ENCODE data around the gene COPS2. TPM values are rescaled to one million over a fixed set of nuclear protein-coding genes. Genes with fewer than 3 reads are reported as not detected.

The COPS2 gene
- polyA plus RNA-seq, 1 of the 3 experiments (the other 2 are of a cell fraction): 21.3 TPM

DNA sequence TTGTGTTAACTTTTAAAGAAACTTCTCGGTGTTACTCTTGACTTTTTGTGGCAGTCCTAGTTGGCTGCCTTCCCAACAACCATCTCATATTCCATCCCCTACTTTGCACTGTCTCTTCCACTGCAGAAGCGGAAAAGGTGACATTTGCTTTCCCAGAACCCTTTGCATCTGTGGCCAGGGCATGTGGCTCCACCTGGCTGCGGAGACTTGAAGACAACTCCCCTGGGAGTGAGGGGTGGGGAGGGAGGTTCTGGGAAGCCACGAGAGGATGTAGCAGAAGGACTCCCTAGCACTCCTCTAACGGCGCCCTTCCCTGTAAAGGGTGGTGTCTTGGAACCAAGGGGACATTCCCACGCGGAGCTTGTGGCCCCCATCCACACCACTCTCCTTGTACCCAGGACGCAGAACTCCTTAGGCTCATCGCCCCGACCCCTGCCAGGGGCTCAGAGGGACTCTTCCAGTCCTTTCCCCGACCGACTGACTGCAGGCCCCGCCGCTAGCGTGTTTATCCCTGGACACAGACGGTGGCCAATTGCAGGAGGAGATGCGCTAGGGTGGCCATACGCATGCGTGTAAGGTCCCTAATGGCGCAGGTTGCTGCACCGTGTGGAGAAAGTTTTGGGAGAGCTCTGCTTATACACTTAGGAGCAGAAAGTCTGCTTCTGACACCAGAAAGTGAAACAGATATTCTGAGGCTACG lies 75.9 kb downstream of the COPS2 start:
- WGBS (ENCODE audit: low lambda C conversion rate): 81% methylated on average over 8 of the region's 23 CpGs
- H3K9ac ChIP-seq: no peak overlapping the region
- H3F3A ChIP-seq (replicated peaks; ENCODE audit: insufficient read depth): peaks cover 2% of the 10 kb centered on the region
- H3K9me3 ChIP-seq: no peaks in the 10 kb centered on the region
- TF ChIP-seq GABPA (IDR thresholded peaks at IDR 0.05; ENCODE audit: low read depth) (no peak), ELF1 (IDR thresholded peaks at IDR 0.05) (no peak), RAD21 (IDR thresholded peaks at IDR 0.05; ENCODE audit: low read length) (no peak), EZH2phosphoT487 (IDR thresholded peaks at IDR 0.05; ENCODE audit: borderline replicate concordance, low read depth) (no peak), CHD2 (IDR thresholded peaks at IDR 0.05; ENCODE audit: low read length, partially characterized antibody) (no peak), RXRA (IDR thresholded peaks at IDR 0.05; ENCODE audit: borderline replicate concordance, low read depth) (no peak), MXI1 (IDR thresholded peaks at IDR 0.05; ENCODE audit: low read depth, low read length) (no peak), FOSL2 (IDR thresholded peaks at IDR 0.05; ENCODE audit: borderline replicate concordance, low read depth) (no peak), NFIC (IDR thresholded peaks at IDR 0.05; ENCODE audit: borderline replicate concordance) (no peak)
- TF ChIP-seq, protein P1, sequence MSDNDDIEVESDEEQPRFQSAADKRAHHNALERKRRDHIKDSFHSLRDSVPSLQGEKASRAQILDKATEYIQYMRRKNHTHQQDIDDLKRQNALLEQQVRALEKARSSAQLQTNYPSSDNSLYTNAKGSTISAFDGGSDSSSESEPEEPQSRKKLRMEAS (IDR thresholded peaks at IDR 0.05; ENCODE audit: low read depth): no peak
- no peaks in the 10 kb centered on the region for H3K27me3 ChIP-seq (ENCODE audit: insufficient read depth)
- H3K36me3 ChIP-seq (replicated peaks in 1 of 2; ENCODE audit: control insufficient read depth in 1 of 2, insufficient read depth in 2 of 2, low read length in 1 of 2): no peaks in the 10 kb centered on the region
- no peak overlapping the region for H3K27ac ChIP-seq (ENCODE audit: low read depth in 2 of 2, low read length in 1 of 2)
- H3K4me3 ChIP-seq (ENCODE audit: low read depth in 2 of 2, low read length in 1 of 2): no peak overlapping the region
- H4K20me1 ChIP-seq (ENCODE audit: insufficient read depth): no peaks in the 10 kb centered on the region
- H2AFZ ChIP-seq (ENCODE audit: low read depth): no peak overlapping the region
- H3K79me2 ChIP-seq (ENCODE audit: insufficient read depth): no peaks in the 10 kb centered on the region
- DNase-seq: no peak
- POLR2A ChIA-PET: no interaction called here
- H3K4me1 ChIP-seq (ENCODE audit: control insufficient read depth in 1 of 2, insufficient read depth in 2 of 2, low read depth in 1 of 2, low read length in 1 of 2): no peaks in the 10 kb centered on the region; a peak in 1 of 4 replicates
- no peak overlapping the region for H3K4me2 ChIP-seq
- no peaks in the 10 kb centered on the region for H3K9me2 ChIP-seq
- CTCF ChIA-PET: interaction anchor here (0.6 kb wide), 1 partner anchor 11 kb away, joined by 3 read pairs; no protein-coding TSS in a partner anchor

DNA sequence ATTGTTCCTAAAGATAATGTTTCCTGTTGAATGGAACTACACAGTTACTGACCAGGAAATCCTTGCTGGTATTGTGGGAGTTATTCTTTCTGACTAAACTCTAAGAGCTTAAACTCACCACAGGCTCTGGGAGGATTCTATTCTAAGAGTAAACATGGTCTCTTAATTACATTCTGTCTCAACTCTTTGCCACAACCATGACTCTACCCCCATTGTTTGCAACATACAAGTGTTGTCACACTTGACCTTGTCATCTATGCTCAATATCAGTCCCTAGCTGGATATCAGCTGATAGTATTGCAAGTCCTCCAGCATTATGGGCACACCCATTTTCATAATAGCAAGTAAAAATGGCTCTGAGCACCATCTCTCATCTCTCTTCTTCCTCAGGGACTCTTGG lies 79.5 kb downstream of the COPS2 start:
- H3K4me3 ChIP-seq (ENCODE audit: low read depth in 2 of 2, low read length in 1 of 2): no peak overlapping the region
- no peak for DNase-seq
- no peaks in the 10 kb centered on the region for H3K79me2 ChIP-seq (ENCODE audit: insufficient read depth)
- H3K9me3 ChIP-seq: no peaks in the 10 kb centered on the region
- H3K9ac ChIP-seq: no peak overlapping the region
- no peaks in the 10 kb centered on the region for H3F3A ChIP-seq (replicated peaks; ENCODE audit: insufficient read depth)
- H3K36me3 ChIP-seq (replicated peaks in 1 of 2; ENCODE audit: control insufficient read depth in 1 of 2, insufficient read depth in 2 of 2, low read length in 1 of 2): no peaks in the 10 kb centered on the region
- ChIA-PET POLR2A (no interaction called here), CTCF (no interaction called here)
- H3K4me1 ChIP-seq (ENCODE audit: control insufficient read depth in 1 of 2, insufficient read depth in 2 of 2, low read depth in 1 of 2, low read length in 1 of 2): no peaks in the 10 kb centered on the region
- H3K27me3 ChIP-seq (ENCODE audit: insufficient read depth): no peaks in the 10 kb centered on the region
- TF ChIP-seq, protein P1 (IDR thresholded peaks at IDR 0.05; ENCODE audit: low read depth): no peak
- TF ChIP-seq RAD21 (IDR thresholded peaks at IDR 0.05; ENCODE audit: low read length): no peak
- no peak for TF ChIP-seq RCOR1 (IDR thresholded peaks at IDR 0.05; ENCODE audit: low read length)
- no peak for TF ChIP-seq TEAD4 (IDR thresholded peaks at IDR 0.05; ENCODE audit: borderline replicate concordance, insufficient read depth)
- no peak for TF ChIP-seq SMC3 (IDR thresholded peaks at IDR 0.05; ENCODE audit: low read depth, low read length)
- TF ChIP-seq, protein P2, sequence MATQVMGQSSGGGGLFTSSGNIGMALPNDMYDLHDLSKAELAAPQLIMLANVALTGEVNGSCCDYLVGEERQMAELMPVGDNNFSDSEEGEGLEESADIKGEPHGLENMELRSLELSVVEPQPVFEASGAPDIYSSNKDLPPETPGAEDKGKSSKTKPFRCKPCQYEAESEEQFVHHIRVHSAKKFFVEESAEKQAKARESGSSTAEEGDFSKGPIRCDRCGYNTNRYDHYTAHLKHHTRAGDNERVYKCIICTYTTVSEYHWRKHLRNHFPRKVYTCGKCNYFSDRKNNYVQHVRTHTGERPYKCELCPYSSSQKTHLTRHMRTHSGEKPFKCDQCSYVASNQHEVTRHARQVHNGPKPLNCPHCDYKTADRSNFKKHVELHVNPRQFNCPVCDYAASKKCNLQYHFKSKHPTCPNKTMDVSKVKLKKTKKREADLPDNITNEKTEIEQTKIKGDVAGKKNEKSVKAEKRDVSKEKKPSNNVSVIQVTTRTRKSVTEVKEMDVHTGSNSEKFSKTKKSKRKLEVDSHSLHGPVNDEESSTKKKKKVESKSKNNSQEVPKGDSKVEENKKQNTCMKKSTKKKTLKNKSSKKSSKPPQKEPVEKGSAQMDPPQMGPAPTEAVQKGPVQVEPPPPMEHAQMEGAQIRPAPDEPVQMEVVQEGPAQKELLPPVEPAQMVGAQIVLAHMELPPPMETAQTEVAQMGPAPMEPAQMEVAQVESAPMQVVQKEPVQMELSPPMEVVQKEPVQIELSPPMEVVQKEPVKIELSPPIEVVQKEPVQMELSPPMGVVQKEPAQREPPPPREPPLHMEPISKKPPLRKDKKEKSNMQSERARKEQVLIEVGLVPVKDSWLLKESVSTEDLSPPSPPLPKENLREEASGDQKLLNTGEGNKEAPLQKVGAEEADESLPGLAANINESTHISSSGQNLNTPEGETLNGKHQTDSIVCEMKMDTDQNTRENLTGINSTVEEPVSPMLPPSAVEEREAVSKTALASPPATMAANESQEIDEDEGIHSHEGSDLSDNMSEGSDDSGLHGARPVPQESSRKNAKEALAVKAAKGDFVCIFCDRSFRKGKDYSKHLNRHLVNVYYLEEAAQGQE (IDR thresholded peaks at IDR 0.05; ENCODE audit: low read depth, low read length): no peak
- no peak for TF ChIP-seq MXI1 (IDR thresholded peaks at IDR 0.05; ENCODE audit: low read depth, low read length)
- no peak for TF ChIP-seq TAF1 (IDR thresholded peaks at IDR 0.05; ENCODE audit: borderline replicate concordance, low read depth, low read length)
- TF ChIP-seq, protein P3, sequence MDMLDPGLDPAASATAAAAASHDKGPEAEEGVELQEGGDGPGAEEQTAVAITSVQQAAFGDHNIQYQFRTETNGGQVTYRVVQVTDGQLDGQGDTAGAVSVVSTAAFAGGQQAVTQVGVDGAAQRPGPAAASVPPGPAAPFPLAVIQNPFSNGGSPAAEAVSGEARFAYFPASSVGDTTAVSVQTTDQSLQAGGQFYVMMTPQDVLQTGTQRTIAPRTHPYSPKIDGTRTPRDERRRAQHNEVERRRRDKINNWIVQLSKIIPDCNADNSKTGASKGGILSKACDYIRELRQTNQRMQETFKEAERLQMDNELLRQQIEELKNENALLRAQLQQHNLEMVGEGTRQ (IDR thresholded peaks at IDR 0.05; ENCODE audit: borderline replicate concordance, low read depth, low read length): no peak
- TF ChIP-seq, protein P4, sequence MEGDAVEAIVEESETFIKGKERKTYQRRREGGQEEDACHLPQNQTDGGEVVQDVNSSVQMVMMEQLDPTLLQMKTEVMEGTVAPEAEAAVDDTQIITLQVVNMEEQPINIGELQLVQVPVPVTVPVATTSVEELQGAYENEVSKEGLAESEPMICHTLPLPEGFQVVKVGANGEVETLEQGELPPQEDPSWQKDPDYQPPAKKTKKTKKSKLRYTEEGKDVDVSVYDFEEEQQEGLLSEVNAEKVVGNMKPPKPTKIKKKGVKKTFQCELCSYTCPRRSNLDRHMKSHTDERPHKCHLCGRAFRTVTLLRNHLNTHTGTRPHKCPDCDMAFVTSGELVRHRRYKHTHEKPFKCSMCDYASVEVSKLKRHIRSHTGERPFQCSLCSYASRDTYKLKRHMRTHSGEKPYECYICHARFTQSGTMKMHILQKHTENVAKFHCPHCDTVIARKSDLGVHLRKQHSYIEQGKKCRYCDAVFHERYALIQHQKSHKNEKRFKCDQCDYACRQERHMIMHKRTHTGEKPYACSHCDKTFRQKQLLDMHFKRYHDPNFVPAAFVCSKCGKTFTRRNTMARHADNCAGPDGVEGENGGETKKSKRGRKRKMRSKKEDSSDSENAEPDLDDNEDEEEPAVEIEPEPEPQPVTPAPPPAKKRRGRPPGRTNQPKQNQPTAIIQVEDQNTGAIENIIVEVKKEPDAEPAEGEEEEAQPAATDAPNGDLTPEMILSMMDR (IDR thresholded peaks at IDR 0.05): no peak
- TF ChIP-seq, protein P5, sequence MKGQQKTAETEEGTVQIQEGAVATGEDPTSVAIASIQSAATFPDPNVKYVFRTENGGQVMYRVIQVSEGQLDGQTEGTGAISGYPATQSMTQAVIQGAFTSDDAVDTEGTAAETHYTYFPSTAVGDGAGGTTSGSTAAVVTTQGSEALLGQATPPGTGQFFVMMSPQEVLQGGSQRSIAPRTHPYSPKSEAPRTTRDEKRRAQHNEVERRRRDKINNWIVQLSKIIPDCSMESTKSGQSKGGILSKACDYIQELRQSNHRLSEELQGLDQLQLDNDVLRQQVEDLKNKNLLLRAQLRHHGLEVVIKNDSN (IDR thresholded peaks at IDR 0.05; ENCODE audit: borderline replicate concordance, low read depth): no peak
- no peak for TF ChIP-seq GABPA (IDR thresholded peaks at IDR 0.05; ENCODE audit: low read depth)
- no peak for TF ChIP-seq RFX5 (IDR thresholded peaks at IDR 0.05; ENCODE audit: low read length)
- TF ChIP-seq EZH2phosphoT487 (IDR thresholded peaks at IDR 0.05; ENCODE audit: borderline replicate concordance, low read depth): no peak
- TF ChIP-seq TCF12 (IDR thresholded peaks at IDR 0.05): no peak
- H3K27ac ChIP-seq (ENCODE audit: low read depth in 2 of 2, low read length in 1 of 2): no peak overlapping the region
- no peaks in the 10 kb centered on the region for H4K20me1 ChIP-seq (ENCODE audit: insufficient read depth)
- H3K9me2 ChIP-seq: no peaks in the 10 kb centered on the region
- H2AFZ ChIP-seq (ENCODE audit: low read depth): no peak overlapping the region
- no peak overlapping the region for H3K4me2 ChIP-seq

All from SK-N-SH (cell line).